Spinal cord (tissue), 10 donors: ENCODE data around the gene PDE1A. TPM values are rescaled to one million over a fixed set of nuclear protein-coding genes. Genes with fewer than 3 reads are reported as not detected.

Experiments used
- DNase-seq, 6 donors: peaks; one replicate each; pipeline versions ENCODE4 v3.0.0 to v3.0.0-alpha.2; 2013 to 2015; ENCODE audit warnings: low spot score in 6 of 6, low read depth in 4 of 6
- H3K27ac ChIP-seq: one replicate; pipeline ENCODE4 v1.5.1; 2013; ENCODE audit warnings: low read depth, low read length, control low read depth
- H3K27me3 ChIP-seq: one replicate; pipeline ENCODE4 v1.6.1; 2013; ENCODE audit warnings: low read length; ENCODE audit not compliant: control insufficient read depth, insufficient read depth
- H3K36me3 ChIP-seq: one replicate; pipeline ENCODE4 v1.6.1; 2013; ENCODE audit warnings: low read length; ENCODE audit not compliant: control insufficient read depth, insufficient read depth
- H3K4me1 ChIP-seq: one replicate; pipeline ENCODE4 v1.6.1; 2013; ENCODE audit warnings: low read length; ENCODE audit not compliant: control insufficient read depth, insufficient read depth
- H3K4me3 ChIP-seq: one replicate; pipeline ENCODE4 v1.5.1; 2013; ENCODE audit warnings: low read depth, low read length, control low read depth
- H3K9me3 ChIP-seq: one replicate; pipeline ENCODE4 v1.6.1; 2013; ENCODE audit warnings: low read length; ENCODE audit not compliant: control insufficient read depth, insufficient read depth
- WGBS: methylation state at CpG from one replicate; pipeline ENCODE4 v1.1.5; 2013; ENCODE audit warnings: missing lambda C conversion rate; ENCODE audit not compliant: insufficient coverage; 5-methylcytosine and 5-hydroxymethylcytosine counted together
- polyA plus RNA-seq, 2 donors: library from polyadenylated mRNA; unstranded; fragments of 120-200 nt; gene quantifications; one replicate each; pipeline ENCODE4 v1.2.1, GENCODE V29; 2013; ENCODE audit not compliant: insufficient read length in 2 of 2
- total RNA-seq, 2 donors: library from RNA; depleted of rRNA in 1 of 2; stranded (reverse); fragments of 120-200 nt in 1 of 2; fragments of >200 nt in 1 of 2; gene quantifications; one replicate each; pipeline versions ENCODE4 v1.2.3 to v1.2.4, GENCODE V29; 2013 to 2014
- donor health status: healthy.

The PDE1A gene
- total and polyA plus RNA-seq, 4 donors = 8.7 to 73.8 (median 23.3) TPM

DNA sequence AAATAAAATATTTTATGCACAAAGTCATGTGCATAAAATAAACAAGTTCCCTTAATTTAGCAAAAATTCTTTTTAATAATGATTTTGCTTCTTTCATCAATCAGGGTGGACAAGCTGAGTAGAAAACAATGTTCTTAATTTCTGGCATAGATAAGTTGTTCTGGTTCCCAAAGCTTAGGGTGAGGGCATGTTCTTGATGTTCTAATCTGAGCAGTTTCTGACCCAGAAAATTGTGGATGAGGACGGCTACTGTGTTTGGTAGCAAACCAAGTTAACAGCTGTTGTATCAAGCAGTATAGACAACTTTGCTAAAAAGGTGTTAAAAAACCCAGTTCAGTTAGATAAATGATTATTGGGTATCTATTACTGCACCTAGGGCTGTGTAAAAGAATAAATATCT is 158.9 kb downstream of the PDE1A start:
- WGBS = 100% methylated on average over 1 of the region's 1 CpG
- Histone ChIP-seq H3K27ac (no peak overlapping the region), H3K9me3 (no peaks in the 10 kb centered on the region), H3K27me3 (no peaks in the 10 kb centered on the region), H3K4me3 (no peak overlapping the region), H3K4me1 (no peaks in the 10 kb centered on the region), H3K36me3 (no peaks in the 10 kb centered on the region)
- DNase-seq = no peak

DNA sequence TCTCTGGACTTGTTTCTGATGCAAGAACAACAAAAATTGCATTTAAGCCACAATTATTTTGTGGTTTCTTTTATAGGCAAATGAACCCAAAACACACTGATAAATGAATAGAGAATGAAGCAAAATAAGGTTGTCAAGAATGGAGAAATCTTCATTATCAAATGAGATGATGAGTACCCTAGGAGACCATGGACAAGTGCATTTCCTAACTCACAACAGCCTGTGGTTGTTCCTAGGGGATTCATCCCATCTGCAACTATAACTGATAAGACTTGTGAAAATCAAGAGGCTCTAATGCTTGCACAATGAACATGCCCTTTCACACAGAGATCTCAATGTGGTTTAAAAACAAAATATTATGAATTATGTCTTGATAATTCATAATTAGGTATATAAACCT is 159.9 kb downstream of the PDE1A start:
- no peak for DNase-seq
- Histone ChIP-seq H3K27ac (no peak overlapping the region), H3K4me1 (no peaks in the 10 kb centered on the region), H3K9me3 (no peaks in the 10 kb centered on the region), H3K4me3 (no peak overlapping the region), H3K27me3 (no peaks in the 10 kb centered on the region), H3K36me3 (no peaks in the 10 kb centered on the region)

DNA sequence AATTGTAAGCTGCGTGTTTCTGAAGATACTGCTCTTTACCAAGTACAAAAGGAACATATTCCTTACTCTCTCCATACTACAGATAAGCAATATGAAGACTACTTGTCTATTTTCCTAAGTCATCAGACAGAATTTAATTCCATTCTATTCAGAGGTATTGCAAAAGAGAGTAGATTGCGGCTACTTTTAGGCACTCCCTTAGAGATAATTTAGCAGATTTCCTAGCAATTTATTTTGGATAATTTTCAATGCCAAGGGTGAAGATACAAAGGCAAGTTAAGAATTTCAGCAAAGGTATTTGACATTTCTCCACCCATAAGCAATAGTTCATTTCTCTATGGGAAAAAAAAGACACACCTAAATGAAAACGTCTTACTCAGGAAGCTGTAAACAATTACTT is 161.1 kb downstream of the PDE1A start:
- Histone ChIP-seq H3K9me3 (no peaks in the 10 kb centered on the region), H3K36me3 (no peaks in the 10 kb centered on the region), H3K27ac (no peak overlapping the region), H3K4me3 (no peak overlapping the region), H3K27me3 (no peaks in the 10 kb centered on the region), H3K4me1 (no peaks in the 10 kb centered on the region)
- DNase-seq = no peak
- WGBS = no CpG with 5 or more reads among the region's 3 CpGs

DNA sequence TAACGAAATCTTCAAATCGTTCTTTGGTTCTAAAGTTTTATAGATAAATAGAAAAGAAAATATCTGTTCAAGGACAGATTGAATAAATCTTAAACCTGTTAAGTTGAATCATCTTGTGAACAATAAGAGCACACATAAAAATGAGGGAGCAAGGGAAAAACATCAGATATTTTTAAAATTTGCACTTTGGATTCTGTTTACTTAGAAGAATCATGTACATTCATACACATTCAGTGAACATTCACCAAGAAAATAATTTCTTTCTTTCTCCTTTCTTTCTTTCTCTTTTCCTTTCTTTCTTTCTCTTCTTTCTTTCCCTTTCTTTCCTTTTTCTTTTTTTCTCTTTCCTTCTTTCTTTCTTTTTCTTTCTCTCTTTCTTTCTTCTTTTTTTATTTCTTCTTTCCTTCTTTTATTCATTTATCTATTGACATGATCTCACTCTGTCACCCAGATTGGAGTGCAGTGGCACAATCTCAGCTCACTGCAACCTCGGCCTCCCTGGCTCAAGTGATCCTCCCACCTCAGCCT is 164.9 kb downstream of the PDE1A start:
- H3K27me3 ChIP-seq = no peaks in the 10 kb centered on the region
- no peak for DNase-seq
- WGBS = no CpG with 5 or more reads among the region's 3 CpGs
- no peaks in the 10 kb centered on the region for H3K36me3 ChIP-seq
- H3K4me1 ChIP-seq = no peaks in the 10 kb centered on the region
- H3K9me3 ChIP-seq = no peaks in the 10 kb centered on the region
- no peak overlapping the region for H3K27ac ChIP-seq
- H3K4me3 ChIP-seq = no peak overlapping the region

DNA sequence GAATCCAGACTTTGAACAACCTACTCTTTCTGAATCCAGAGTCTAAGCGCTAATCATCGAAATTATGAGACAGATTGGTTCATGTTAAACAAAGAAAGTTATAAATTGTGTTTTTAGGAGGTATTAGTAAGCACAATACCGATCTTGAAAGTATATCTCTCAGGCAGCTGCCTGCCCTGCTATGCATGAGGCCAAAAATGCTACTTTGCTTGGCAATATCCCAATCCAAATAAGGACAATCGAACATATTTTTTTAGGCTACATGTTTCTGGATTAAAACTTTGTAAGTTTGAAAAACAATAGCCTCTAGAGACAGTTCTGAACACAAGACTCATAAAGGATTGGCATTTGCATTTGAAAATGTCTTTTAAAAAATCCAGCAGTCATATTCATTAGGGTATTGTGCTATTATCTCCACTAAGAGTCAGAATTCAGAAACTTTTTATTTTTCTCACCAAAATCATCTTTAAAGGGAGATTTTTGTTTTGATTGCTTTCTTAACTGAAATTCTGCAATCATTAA is 167.1 kb downstream of the PDE1A start:
- H3K27ac ChIP-seq = no peak overlapping the region

DNA sequence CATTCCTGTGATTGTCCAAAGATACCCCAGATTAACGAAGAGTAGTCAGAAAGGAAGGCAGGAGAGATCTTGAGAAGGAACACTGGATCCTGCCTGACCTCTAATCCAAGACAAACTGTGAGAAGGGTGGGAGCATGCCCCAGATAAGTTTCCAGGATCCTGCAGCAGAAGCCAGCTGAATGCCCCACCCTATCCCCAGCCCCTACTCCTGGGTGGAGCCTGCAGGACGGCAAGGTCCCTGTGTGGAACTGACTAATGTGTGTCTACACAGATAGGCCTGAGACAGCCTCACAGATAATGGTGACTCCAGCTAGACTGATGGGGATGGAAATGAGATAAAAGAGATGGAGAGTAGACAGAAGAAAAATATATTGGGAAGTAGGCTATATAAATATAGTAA is 174.3 kb downstream of the PDE1A start:
- no peaks in the 10 kb centered on the region for H3K4me1 ChIP-seq
- no peak overlapping the region for H3K4me3 ChIP-seq
- no peaks in the 10 kb centered on the region for H3K36me3 ChIP-seq
- no peaks in the 10 kb centered on the region for H3K27me3 ChIP-seq
- 100% methylated on average over 2 of the region's 2 CpGs for WGBS
- H3K9me3 ChIP-seq = no peaks in the 10 kb centered on the region
- no peak for DNase-seq
- no peak overlapping the region for H3K27ac ChIP-seq

More for the DNA sequence above, 167.1 kb downstream of the PDE1A start:
- no CpG with 5 or more reads among the region's 4 CpGs for WGBS
- peak in 1 of 6 donors; percentile 25 for DNase-seq
- no peaks in the 10 kb centered on the region for H3K27me3 ChIP-seq
- no peaks in the 10 kb centered on the region for H3K36me3 ChIP-seq
- H3K4me1 ChIP-seq = no peaks in the 10 kb centered on the region
- H3K9me3 ChIP-seq = no peaks in the 10 kb centered on the region
- no peak overlapping the region for H3K4me3 ChIP-seq

DNA sequence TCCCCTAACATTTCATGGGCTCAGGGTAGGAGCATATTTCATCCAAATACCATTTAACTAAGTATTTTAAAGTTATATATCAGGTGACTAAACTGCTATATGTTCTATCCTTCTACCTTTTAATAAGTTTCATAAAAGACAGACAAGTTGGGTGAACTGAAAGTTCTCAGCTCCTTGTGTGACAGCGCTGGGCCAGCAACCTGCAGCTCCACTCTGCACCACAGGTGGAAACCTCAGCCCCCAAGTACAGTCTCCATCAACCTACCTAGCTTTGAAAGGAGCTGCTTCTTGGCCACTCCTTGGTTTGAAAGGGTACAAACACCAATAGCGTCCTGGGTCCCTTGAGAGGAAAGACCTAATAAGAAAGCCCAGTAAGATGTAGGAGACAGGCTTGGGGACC is 177.9 kb downstream of the PDE1A start:
- H3K27me3 ChIP-seq = no peaks in the 10 kb centered on the region
- H3K9me3 ChIP-seq = no peaks in the 10 kb centered on the region
- H3K36me3 ChIP-seq = no peaks in the 10 kb centered on the region
- WGBS = 100% methylated on average over 2 of the region's 2 CpGs
- no peaks in the 10 kb centered on the region for H3K4me1 ChIP-seq
- no peak overlapping the region for H3K27ac ChIP-seq
- no peak overlapping the region for H3K4me3 ChIP-seq
- no peak for DNase-seq

DNA sequence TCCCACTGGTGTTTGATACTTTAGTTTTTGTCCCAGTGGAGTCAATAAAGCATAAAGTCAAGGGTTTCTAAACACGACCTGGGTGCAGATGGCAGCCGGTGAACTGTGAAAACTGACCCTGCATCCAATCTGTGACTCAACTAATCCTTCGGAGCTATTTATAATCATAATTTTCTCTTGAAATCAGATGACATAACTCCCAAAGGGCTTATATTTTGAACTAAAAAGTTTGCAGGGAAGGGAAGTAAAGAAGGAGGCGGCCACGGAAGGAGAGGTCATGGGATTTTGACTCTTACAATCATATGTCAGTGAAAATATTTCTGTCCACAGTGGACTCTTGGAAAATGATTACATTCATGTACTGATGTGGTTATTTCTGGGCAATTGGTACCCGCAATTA is 178.5 kb downstream of the PDE1A start:
- Histone ChIP-seq H3K27ac (no peak overlapping the region), H3K9me3 (no peaks in the 10 kb centered on the region), H3K4me1 (no peaks in the 10 kb centered on the region), H3K36me3 (no peaks in the 10 kb centered on the region), H3K27me3 (no peaks in the 10 kb centered on the region), H3K4me3 (no peak overlapping the region)
- DNase-seq = no peak
- 60% methylated on average over 1 of the region's 6 CpGs for WGBS

DNA sequence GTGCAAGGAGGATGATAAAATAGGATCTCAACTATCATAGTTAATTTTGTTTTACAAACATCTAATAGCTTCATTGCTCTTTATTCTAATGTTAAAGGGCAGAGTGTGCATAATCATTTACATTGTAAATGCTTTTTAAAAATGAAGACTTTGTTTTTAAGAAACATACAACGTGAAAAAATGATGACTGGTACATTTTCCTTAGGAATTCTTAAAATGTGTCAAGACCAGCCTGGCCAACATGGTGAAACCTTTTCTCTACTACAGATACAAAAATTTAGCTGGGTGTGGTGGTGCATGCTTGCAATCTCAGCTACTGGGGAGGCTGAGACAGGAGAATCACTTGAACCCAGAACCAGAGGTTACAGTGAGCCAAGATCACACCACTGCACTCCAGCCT is 179.0 kb downstream of the PDE1A start:
- no peak overlapping the region for H3K27ac ChIP-seq
- H3K36me3 ChIP-seq = no peaks in the 10 kb centered on the region
- no peak overlapping the region for H3K4me3 ChIP-seq
- DNase-seq = no peak
- no CpG with 5 or more reads among the region's 1 CpG for WGBS
- no peaks in the 10 kb centered on the region for H3K4me1 ChIP-seq
- no peaks in the 10 kb centered on the region for H3K9me3 ChIP-seq
- H3K27me3 ChIP-seq = no peaks in the 10 kb centered on the region

DNA sequence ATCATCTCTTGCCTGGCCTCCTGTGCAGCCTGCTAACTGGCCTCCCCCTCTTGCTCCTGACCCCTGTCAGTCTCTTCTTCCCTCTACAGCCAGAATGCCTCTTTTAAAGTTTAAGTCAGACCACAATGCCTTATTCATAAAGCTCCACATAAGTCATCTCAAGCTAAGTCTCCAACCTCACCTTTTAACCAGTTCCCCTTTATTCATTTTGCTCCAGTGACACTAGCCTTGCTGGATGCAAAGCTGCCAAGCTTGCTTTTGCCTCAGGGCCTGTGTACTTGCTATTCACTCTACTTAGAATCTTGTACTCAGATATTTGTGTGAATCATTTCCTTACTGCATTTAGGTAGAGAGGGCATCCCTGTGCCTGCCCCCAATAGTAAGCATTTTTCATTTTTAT is 180.9 kb downstream of the PDE1A start:
- no peak overlapping the region for H3K4me3 ChIP-seq
- H3K9me3 ChIP-seq = no peaks in the 10 kb centered on the region
- H3K27me3 ChIP-seq = no peaks in the 10 kb centered on the region
- H3K4me1 ChIP-seq = no peaks in the 10 kb centered on the region
- no peak overlapping the region for H3K27ac ChIP-seq
- no peak for DNase-seq
- no peaks in the 10 kb centered on the region for H3K36me3 ChIP-seq
